ENCODE results near the gene DSTN. TPM values are rescaled to one million over a fixed set of nuclear protein-coding genes. Genes with fewer than 3 reads are reported as not detected.

DSTN gene
- total RNA-seq, 2 donors from 2014 or later = 42.9 to 45.8 TPM

GRCh38 chr20:17606001-17606400, 36.1 kb downstream of the DSTN start:
- peaks cover 47% of the 10 kb centered on the region for H3K36me3 Mint-ChIP-seq (ENCODE audit: low read depth)
- H3K27ac Mint-ChIP-seq = no peak overlapping the region
- H3K27me3 Mint-ChIP-seq = no peaks in the 10 kb centered on the region
- no peaks in the 10 kb centered on the region for H3K9me3 Mint-ChIP-seq
- peaks cover 21% of the 10 kb centered on the region for H3K4me1 Mint-ChIP-seq
- no peak overlapping the region for H3K4me3 Mint-ChIP-seq
- no peak for ATAC-seq (replicated peaks)

- Mint-ChIP-seq H3K36me3 (ENCODE audit: low read depth) (peaks cover 29% of the 10 kb centered on the region), H3K9me3 (no peaks in the 10 kb centered on the region), H3K27ac (peak overlapping the region; percentile 29), H3K4me3 (no peak overlapping the region), H3K4me1 (peaks cover 17% of the 10 kb centered on the region), H3K27me3 (no peaks in the 10 kb centered on the region)
- ATAC-seq (replicated peaks) = no peak
These were observed 39.0 kb downstream of the DSTN start for GRCh38 chr20:17608701-17609497.

GRCh38 chr20:17609811-17610377, 40.0 kb downstream of the DSTN start:
- H3K4me3 Mint-ChIP-seq = peak overlapping the region; percentile 71
- H3K27ac Mint-ChIP-seq = peak overlapping the region; percentile 83
- ATAC-seq (replicated peaks) = no peak
- no peaks in the 10 kb centered on the region for H3K27me3 Mint-ChIP-seq
- H3K36me3 Mint-ChIP-seq (ENCODE audit: low read depth) = peaks cover 21% of the 10 kb centered on the region
- no peaks in the 10 kb centered on the region for H3K9me3 Mint-ChIP-seq
- peaks cover 17% of the 10 kb centered on the region for H3K4me1 Mint-ChIP-seq

DNA sequence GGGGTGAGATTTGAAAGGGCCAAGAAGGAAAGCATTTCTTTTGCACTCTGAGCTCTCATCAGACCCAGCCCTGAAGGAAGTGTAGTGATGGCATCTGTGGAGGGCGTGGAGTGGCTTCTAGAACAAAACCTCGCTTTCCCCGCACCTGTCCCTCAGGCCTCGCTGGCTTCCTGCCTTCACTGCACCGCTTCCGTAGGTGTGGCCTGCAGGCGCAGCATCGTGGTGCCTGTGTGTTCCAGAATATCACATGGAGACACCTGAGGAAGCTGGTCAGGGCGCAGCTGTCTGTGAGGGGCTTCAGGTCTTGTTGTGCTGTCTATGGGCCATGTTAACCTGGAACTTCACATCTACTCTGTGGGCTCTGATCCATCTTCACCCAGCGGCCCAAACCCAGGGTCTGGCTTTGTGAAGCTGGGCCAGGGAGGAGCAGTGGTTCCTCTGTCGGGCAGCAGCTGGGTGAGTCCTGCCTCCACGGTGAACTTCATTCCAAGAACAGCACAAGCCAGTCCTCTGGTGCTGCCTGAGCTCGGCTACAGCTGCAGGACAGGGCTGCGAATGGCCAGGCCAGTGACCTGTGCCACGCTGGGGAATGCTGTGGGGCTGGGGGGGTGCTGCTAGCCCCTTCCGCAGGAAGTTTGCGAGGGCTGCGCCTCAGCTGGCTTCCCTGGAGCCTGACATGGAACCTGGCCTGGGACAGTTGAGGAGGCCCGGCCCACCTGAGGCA, 40.9 kb downstream of the DSTN start:
- peak; percentile 81 for ATAC-seq (replicated peaks)
- Mint-ChIP-seq H3K4me3 (peak overlapping the region; percentile 71), H3K4me1 (peaks cover 17% of the 10 kb centered on the region), H3K9me3 (no peaks in the 10 kb centered on the region), H3K27me3 (no peaks in the 10 kb centered on the region), H3K36me3 (ENCODE audit: low read depth) (peaks cover 13% of the 10 kb centered on the region), H3K27ac (peak overlapping the region; percentile 83)

DNA sequence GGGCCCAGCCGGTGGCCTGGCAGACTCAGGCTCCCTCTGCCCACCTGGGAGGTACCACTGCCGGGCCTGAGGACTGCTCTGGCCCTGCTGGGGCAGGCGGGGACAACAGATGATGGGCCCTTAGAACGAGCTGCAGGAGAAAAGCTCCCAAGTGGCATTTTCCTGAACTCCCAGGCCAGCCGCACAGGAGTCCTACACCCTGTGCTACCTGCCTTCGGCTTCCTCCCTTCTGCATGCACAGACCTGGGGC, 41.3 kb downstream of the DSTN start:
- H3K27me3 Mint-ChIP-seq = no peaks in the 10 kb centered on the region
- H3K4me3 Mint-ChIP-seq = peak overlapping the region; percentile 71
- peaks cover 17% of the 10 kb centered on the region for H3K4me1 Mint-ChIP-seq
- no peaks in the 10 kb centered on the region for H3K9me3 Mint-ChIP-seq
- peak; percentile 47 for ATAC-seq (replicated peaks)
- no peak overlapping the region for H3K27ac Mint-ChIP-seq
- peaks cover 13% of the 10 kb centered on the region for H3K36me3 Mint-ChIP-seq (ENCODE audit: low read depth)

- H3K9me3 Mint-ChIP-seq = no peaks in the 10 kb centered on the region
- H3K27ac Mint-ChIP-seq = peak overlapping the region; percentile 93
- ATAC-seq (replicated peaks) = no peak
- peaks cover 17% of the 10 kb centered on the region for H3K4me1 Mint-ChIP-seq
- no peaks in the 10 kb centered on the region for H3K27me3 Mint-ChIP-seq
- H3K36me3 Mint-ChIP-seq (ENCODE audit: low read depth) = peaks cover 13% of the 10 kb centered on the region
- H3K4me3 Mint-ChIP-seq = peak overlapping the region; percentile 71
These were observed 41.8 kb downstream of the DSTN start for GRCh38 chr20:17611540-17612286.

DNA sequence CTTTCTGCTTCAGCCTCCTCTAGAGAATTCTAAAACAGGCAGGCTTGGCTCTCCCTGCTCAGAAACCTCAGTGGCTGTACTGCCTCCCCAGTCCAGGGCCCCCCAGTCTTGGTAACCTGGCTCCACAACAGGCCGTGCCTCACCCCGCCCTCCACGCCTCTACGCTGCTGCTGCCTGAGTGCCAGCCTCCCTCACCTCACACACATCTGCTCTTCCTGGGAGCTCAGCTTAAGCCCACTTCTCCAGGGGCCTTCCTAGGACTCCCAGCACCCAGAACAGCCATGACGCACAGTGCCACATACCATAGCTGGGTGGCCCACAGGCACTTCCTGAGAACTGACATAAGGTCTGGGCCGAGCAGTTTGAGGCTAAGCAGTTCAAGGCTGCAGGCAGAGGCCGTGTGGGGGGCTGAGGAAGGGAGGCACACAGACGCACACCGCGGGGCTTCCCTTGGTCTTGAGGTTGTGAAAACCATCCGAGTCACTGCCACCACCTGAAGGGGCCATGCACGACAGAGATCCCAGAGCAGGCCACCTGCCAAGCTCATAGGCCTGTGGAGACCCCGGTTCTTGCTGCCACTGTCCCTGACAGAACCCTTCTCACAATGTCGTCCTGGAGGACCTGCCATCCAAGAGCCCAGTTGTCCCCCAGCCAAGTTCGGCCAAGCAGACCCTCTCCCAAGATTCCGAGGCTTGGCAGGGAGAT, 42.6 kb downstream of the DSTN start:
- Mint-ChIP-seq H3K36me3 (ENCODE audit: low read depth) (peaks cover 8% of the 10 kb centered on the region), H3K4me3 (peak overlapping the region; percentile 71), H3K27me3 (no peaks in the 10 kb centered on the region), H3K4me1 (peaks cover 17% of the 10 kb centered on the region), H3K27ac (peak overlapping the region; percentile 93), H3K9me3 (no peaks in the 10 kb centered on the region)
- ATAC-seq (replicated peaks) = peak; percentile 64

- H3K36me3 Mint-ChIP-seq (ENCODE audit: low read depth) = peaks cover 3% of the 10 kb centered on the region
These were observed 43.1 kb downstream of the DSTN start for GRCh38 chr20:17612992-17613327.

GRCh38 chr20:17613328-17614175, 43.7 kb downstream of the DSTN start:
- H3K36me3 Mint-ChIP-seq (ENCODE audit: low read depth) = peaks cover 4% of the 10 kb centered on the region
- H3K9me3 Mint-ChIP-seq = no peaks in the 10 kb centered on the region
- H3K4me3 Mint-ChIP-seq = no peak overlapping the region
- H3K27me3 Mint-ChIP-seq = no peaks in the 10 kb centered on the region
- no peak for ATAC-seq (replicated peaks)
- H3K4me1 Mint-ChIP-seq = peaks cover 12% of the 10 kb centered on the region
- peak overlapping the region; percentile 70 for H3K27ac Mint-ChIP-seq

More at GRCh38 chr20:17612992-17613327, 43.1 kb downstream of the DSTN start:
- Mint-ChIP-seq H3K27ac (peak overlapping the region; percentile 93), H3K4me1 (peaks cover 14% of the 10 kb centered on the region), H3K4me3 (no peak overlapping the region), H3K9me3 (no peaks in the 10 kb centered on the region), H3K27me3 (no peaks in the 10 kb centered on the region)
- ATAC-seq (replicated peaks) = no peak

GRCh38 chr20:17614176-17614811, 44.4 kb downstream of the DSTN start:
- no peaks in the 10 kb centered on the region for H3K9me3 Mint-ChIP-seq
- H3K27ac Mint-ChIP-seq = peak overlapping the region; percentile 70
- H3K27me3 Mint-ChIP-seq = no peaks in the 10 kb centered on the region
- H3K4me1 Mint-ChIP-seq = peaks cover 12% of the 10 kb centered on the region
- H3K4me3 Mint-ChIP-seq = no peak overlapping the region
- H3K36me3 Mint-ChIP-seq (ENCODE audit: low read depth) = peaks cover 7% of the 10 kb centered on the region
- no peak for ATAC-seq (replicated peaks)

DNA sequence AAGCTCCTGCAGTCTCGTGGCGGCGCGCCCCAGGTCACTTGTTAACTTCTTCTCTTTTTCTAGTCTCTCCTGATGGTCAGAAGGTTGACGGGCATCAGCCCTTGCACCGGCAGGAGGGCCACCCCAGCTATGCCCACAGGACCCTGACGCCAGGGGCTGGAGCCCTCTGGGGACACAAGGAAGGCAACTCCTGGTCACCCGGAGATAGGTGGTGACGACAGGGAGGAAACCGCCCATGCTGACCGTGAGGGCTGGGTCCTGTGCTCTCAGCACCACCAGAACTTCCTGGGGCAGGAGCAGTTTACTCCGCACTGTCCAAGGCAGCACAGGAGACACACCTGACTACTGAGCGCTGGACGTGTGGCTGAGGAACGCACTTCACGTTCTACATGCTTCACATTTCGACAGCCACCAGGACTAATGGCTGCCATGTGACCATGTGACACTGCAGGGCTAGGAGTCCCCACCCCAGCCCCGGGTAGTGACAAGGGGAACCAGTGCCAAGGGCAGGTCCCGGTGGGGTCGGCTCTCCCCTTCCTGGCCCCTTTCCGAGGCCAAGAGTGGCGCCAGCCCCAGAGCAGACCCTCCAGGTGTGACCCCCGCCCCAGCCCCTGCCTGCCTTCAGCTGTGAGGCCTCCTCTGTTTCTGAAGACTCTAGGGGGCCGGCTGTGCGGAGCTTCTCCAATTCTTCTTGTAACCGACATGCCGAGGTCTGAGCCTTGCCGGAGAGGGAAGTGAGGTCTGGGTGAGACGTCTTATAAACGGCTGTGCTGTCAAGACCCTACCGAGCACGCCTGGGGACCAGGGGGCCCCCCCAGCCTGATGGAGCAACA, 45.2 kb downstream of the DSTN start:
- no peak for ATAC-seq (replicated peaks)

DNA sequence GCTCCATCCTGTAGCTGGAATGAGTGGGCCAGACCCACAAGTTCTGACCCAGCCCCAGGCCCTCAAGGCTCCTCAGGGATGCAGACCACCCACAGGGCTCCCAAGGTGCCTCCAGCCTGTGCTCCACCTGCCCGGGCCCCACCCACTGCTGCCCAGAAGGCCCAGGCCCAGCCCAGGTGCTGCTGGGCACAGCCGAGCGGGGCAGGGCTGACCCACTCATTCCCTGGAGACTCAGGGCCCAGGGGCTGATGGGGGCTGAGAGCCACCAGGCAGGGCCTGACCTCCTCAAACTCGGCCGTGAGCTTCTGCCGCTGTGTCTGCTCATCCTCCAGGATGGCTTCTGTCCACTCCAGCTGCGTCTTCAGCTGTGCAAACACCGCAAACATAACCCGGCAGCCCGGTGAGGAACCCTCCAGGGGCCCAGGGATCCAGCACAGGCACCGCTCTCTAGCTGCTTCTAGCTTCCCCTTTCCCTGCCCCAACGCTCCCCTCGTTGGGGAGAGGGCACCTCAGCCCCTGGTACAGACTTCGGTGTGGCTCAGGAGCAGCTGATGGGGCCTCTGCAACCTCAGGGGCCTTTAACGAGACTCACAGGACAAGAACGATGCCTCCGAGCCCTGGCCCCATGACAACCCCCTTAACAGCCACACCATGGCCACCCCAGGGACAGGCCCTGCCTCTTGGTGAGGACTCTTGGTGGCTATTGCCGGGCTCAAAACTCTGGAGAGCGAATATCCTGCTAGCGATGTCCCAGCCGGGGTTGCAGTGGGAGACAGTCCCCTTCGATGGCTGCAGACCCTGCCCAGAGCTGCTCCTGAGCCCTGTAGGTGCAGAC, 46.0 kb downstream of the DSTN start:
- no peak for ATAC-seq (replicated peaks)
- H3K4me3 Mint-ChIP-seq = no peak overlapping the region

More for the DNA sequence above, 45.2 kb downstream of the DSTN start:
- Mint-ChIP-seq H3K36me3 (ENCODE audit: low read depth) (peaks cover 15% of the 10 kb centered on the region), H3K9me3 (no peaks in the 10 kb centered on the region), H3K27ac (peak overlapping the region; percentile 58), H3K4me1 (peaks cover 9% of the 10 kb centered on the region), H3K4me3 (no peak overlapping the region), H3K27me3 (no peaks in the 10 kb centered on the region)

More for the DNA sequence above, 46.0 kb downstream of the DSTN start:
- Mint-ChIP-seq H3K4me1 (peaks cover 6% of the 10 kb centered on the region), H3K36me3 (ENCODE audit: low read depth) (peaks cover 18% of the 10 kb centered on the region), H3K27ac (no peak overlapping the region), H3K27me3 (no peaks in the 10 kb centered on the region), H3K9me3 (no peaks in the 10 kb centered on the region)

All from activated T-helper 17 cell treated with anti-CD3 and anti-CD28 coated beads, Interleukin-2, amount 50 U/mL, for 72 hours (primary cell).